ENCODE measurements around the gene PTN.
"Not testable (repeated sequence)": the region's sequence is repeated elsewhere in the genome, so short reads cannot be mapped to it uniquely, and the experiment has no call there.

PTN gene

GRCh38 chr7:137266764-137267163 is 76.8 kb downstream of the PTN start:
- no peak for DNase-seq (ENCODE audit: low spot score)

GRCh38 chr7:137265480-137265879 is 78.1 kb downstream of the PTN start:
- DNase-seq (ENCODE audit: low spot score) = not testable (repeated sequence)

- no peak for DNase-seq (ENCODE audit: low spot score)
Measured at GRCh38 chr7:137262599-137262998, 80.9 kb downstream of the PTN start.

- DNase-seq (ENCODE audit: low spot score) = no peak
Measured at GRCh38 chr7:137258552-137258951, 85.0 kb downstream of the PTN start.

- no peak for DNase-seq (ENCODE audit: low spot score)
Measured at GRCh38 chr7:137254766-137255165, 88.8 kb downstream of the PTN start.

- DNase-seq (ENCODE audit: low spot score) = no peak
Measured at GRCh38 chr7:137245890-137246289, 97.6 kb downstream of the PTN start.

- no peak for DNase-seq (ENCODE audit: low spot score)
Measured at GRCh38 chr7:137245186-137245585, 98.3 kb downstream of the PTN start.

GRCh38 chr7:137243741-137244140 is 99.8 kb downstream of the PTN start:
- DNase-seq (ENCODE audit: low spot score) = no peak

GRCh38 chr7:137242616-137243015 is 100.9 kb downstream of the PTN start:
- no peak for DNase-seq (ENCODE audit: low spot score)

- DNase-seq (ENCODE audit: low spot score) = no peak
Measured at GRCh38 chr7:137241655-137242360, 101.7 kb downstream of the PTN start.

GRCh38 chr7:137239186-137239585 is 104.3 kb downstream of the PTN start:
- not testable (repeated sequence) for DNase-seq (ENCODE audit: low spot score)

GRCh38 chr7:137235434-137235833 is 108.1 kb downstream of the PTN start:
- DNase-seq (ENCODE audit: low spot score) = no peak

- DNase-seq (ENCODE audit: low spot score) = no peak
Measured at GRCh38 chr7:137231167-137231566, 112.4 kb downstream of the PTN start.

GRCh38 chr7:137221467-137221866 is 122.1 kb downstream of the PTN start:
- no peak for DNase-seq (ENCODE audit: low spot score)

- DNase-seq (ENCODE audit: low spot score) = no peak
Measured at GRCh38 chr7:137213744-137214143, 129.8 kb downstream of the PTN start.

- DNase-seq (ENCODE audit: low spot score) = no peak
Measured at GRCh38 chr7:137209151-137209817, 134.2 kb downstream of the PTN start.

GRCh38 chr7:137206770-137207169 is 136.8 kb downstream of the PTN start:
- no peak for DNase-seq (ENCODE audit: low spot score)

GRCh38 chr7:137204246-137204645 is 139.3 kb downstream of the PTN start:
- DNase-seq (ENCODE audit: low spot score) = no peak

- no peak for DNase-seq (ENCODE audit: low spot score)
Measured at GRCh38 chr7:137203351-137203750, 140.2 kb downstream of the PTN start.

GRCh38 chr7:137196648-137197047 is 146.9 kb downstream of the PTN start:
- no peak for DNase-seq (ENCODE audit: low spot score)

GRCh38 chr7:137195996-137196395 is 147.5 kb downstream of the PTN start:
- DNase-seq (ENCODE audit: low spot score) = no peak

- DNase-seq (ENCODE audit: low spot score) = not testable (repeated sequence)
Measured at GRCh38 chr7:137181619-137182018, 161.9 kb downstream of the PTN start.
